PC-9 (cell line): ENCODE measurements around the gene DACH1.

Experiments
- CTCF ChIP-seq: fragments of 200-600 bp; sonication (generic); conservative IDR thresholded peaks from 2 replicates; pipeline ENCODE4 v1.6.1; 2017; ENCODE audit warnings: mixed run types, antibody characterized with exemption, mild to moderate bottlenecking, moderate library complexity
- EZH2 ChIP-seq: fragments of 200-600 bp; sonication (generic); IDR thresholded peaks from 2 replicates; pipeline ENCODE4 v1.8.0; 2017; ENCODE audit warnings: antibody characterized with exemption, low read depth

GRCh38 chr13:71772361-71772760 lies 94.6 kb downstream of the DACH1 start:
- TF ChIP-seq CTCF (no peak), EZH2 (no peak)
